Fibroblast of skin of left biceps (primary cell): ENCODE measurements around the gene GOLGA8G.
"Not testable (repeated sequence)": the region's sequence is repeated elsewhere in the genome, so short reads cannot be mapped to it uniquely, and the experiment has no call there.

Experiments
- DNase-seq, 2 experiments: peaks; one replicate each; pipeline ENCODE4 v3.0.0-alpha.2; 2013; ENCODE audit warnings: low read depth in 2 of 2

Gene GOLGA8G, protein sequence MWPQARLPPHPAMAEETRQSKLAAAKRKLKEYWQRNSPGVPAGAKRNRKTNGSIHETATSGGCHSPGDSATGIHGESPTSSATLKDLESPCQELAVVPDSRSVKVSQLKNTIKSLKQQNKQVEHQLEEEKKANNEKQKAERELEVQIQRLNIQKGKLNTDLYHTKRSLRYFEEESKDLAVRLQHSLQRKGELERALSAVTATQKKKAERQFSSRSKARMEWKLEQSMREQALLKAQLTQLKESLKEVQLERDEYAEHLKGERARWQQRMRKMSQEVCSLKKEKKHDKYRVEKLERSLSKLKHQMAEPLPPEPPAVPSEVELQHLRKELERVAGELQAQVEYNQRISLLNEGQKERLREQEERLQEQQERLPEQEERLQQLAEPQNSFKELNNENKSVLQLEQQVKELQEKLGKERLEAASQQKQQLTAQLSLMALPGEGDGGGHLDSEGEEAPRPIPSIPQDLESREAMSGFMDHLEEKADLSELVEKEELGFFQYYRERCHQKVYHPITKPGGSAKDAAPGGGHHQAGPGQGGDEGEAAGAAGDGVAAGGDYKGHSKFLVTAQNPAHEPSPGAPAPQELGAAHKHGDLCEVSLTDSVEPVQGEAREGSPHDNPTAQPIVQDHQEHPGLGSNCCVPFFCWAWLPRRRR

DNA sequence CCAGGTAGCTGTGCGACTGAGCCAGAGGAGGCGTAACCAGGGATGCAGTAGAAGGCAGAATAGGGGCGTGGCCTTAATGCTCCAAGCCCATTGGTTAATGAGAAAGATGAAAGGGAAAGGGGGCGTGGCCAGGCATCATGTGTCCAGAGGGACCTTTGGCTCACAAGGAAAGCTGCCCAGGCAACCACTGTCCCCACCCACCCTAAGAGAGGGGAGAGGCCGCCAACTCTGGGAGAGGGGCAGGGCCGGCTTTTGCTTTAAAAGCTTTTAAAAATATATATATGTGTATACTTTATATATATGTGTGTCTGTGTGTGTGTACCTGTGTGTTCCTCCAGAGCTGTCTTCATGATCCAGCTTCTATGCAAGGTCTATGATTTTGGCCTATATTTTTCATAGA is at the start of gene GOLGA8G:
Gene GOLGA8G (minus strand): TSS at position 18 of the 400 bp plus-strand sequence. CDS start 62 bp downstream, outside the sequence.
- not testable (repeated sequence) for DNase-seq

DNA sequence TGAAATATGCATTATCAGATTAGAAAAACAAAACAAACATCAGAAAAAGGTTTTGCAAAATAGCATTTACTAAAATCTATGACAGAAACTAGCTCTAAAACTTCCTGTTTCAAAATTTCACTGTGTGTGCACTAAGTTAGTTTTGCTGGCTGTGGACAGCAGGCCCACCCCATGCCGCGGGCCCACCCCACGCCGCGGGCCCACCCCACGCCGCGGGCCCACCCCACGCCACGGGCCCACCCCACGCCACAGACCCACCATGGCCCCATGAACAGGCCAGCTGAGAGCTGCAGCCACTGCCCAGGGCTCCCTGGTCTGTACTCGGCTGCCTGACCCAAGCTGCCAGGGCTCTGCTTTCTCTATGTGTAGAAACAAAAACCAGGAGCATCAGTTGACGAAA is 40.6 kb upstream of the GOLGA8G start:
- DNase-seq = not testable (repeated sequence)

DNA sequence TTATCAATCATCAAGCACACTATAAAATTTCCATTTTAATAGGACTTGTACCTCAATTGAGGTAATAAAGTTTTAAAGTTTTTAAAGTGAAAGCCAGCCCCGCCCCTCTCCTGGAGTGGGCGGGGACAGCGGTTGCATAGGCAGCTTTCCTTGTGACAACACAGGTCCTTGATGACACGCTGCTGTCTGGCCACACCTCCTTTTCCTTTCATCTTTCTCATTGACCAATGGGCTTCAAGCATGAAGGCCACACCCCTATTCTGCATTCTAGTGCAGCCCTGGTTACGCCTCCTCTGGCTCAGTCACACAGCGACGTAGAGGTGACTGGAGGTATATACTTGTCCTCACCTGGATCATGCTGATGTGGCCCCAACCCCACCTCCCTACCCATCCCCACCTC is 20.5 kb upstream of the GOLGA8G start, which contains the start of gene GOLGA6L25:
Gene GOLGA6L25 (plus strand): TSS at position 301 of the 400 bp plus-strand sequence. CDS start 61 bp downstream, at position 362.
- not testable (repeated sequence) for DNase-seq

DNA sequence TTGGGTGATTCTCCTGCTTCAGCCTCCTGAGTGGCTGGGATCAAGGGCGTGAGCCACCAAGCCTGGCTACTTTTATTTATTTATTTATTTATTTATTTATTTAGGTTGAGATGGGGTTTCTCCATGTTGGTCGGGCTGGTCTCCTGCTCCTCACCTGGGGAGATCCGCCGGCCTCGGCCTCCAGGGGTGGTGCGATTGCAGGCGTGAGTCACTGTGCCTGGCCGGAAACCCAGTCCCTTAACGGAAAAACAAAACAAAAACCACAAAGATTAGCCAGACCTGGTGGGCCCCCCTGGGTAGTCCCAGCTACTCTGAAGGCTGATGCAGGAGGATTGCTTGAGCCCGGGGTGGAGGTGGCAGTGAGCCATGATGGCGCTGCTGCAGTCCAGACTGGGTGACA is 17.6 kb downstream of the GOLGA8G start:
- not testable (repeated sequence) for DNase-seq

DNA sequence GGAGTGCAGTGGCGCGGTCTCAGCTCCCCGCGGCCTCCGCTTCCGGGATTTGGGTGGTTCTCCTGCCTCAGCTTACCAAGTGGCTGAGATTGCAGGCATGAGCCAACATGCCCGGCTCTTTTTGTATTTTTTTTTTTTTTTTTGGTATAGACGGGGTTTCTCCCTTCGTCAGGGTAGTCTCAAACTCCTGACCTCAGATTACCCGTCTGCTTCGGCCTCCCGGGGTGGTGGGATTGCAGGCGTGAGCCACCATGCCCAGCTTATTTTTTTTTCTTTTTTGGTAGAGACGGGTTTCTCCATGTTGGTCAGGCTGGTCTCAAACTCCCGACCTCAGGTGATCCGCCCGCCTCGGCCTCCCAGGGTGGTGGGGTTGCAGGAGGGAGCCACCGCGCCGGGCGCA is 18.6 kb downstream of the GOLGA8G start:
- DNase-seq = not testable (repeated sequence)

DNA sequence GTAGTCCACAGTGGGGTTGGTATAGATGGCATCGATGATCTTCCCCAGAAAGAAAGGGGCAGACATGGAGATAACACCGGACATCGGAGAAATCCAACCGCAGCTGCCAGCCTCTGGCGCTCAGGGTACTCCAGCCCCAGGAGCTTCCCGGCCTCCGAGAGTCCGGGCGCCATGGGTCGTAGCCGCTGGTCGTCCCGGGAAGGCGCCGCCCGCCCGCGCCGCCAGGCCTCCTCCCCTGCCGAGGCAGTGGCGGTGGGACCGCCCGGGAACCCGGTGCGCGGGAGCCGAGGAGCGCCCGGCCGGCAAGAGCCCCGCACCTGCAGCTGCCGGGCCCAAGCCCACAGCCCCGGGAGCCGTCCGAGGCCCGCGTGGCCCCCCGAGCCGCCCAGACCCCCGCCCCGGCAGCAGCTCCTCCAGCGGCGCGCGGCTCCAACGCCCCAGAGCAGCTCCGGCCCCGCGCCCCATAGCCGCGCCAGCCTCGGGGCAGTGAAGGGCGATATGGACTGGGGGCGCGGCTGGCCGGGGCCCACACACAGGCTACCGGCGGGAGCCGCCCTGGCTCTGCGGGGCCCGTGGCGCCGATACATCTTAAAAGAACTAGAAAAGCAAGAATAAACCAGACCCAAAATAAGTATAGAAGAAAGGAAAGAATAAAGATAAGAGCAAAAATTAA is 24.4 kb downstream of the GOLGA8G start:
- DNase-seq = not testable (repeated sequence)

DNA sequence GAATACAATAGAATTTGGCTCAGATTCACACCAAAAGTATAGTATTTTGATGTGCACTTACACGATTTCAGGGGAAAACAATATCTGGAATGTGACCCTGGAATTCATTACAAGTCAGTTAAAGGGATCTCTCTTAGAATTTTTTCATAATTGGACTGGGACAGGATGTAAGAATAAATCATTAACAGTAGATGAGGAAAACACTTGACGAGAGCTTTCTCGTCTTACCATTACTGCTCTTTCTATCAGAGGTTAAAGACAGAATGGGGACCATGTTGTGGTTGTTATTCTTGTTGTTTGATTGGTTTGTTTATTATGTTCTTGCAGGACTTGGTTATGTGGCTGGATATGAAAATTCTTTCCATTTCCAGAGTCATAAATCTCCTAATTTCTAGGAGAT is 51.4 kb downstream of the GOLGA8G start:
- DNase-seq = not testable (repeated sequence)
